Measurements from ENCODE around the gene GGT1.
"Not testable (repeated sequence)": the region's sequence is repeated elsewhere in the genome, so short reads cannot be mapped to it uniquely, and the experiment has no call there.

Gene GGT1

GRCh38 chr22:24633231-24634023 lies 30.4 kb downstream of the GGT1 start:
- not testable (repeated sequence) for H3K36me3 ChIP-seq; H3K4me1 ChIP-seq; H3K4me3 ChIP-seq (ENCODE audit: low read depth, low read length); DNase-seq; H3K9me3 ChIP-seq; H3K27me3 ChIP-seq

GRCh38 chr22:24634776-24635389 lies 31.9 kb downstream of the GGT1 start:
- not testable (repeated sequence) for H3K9me3 ChIP-seq; H3K4me1 ChIP-seq; H3K4me3 ChIP-seq (ENCODE audit: low read depth, low read length); H3K27me3 ChIP-seq; H3K36me3 ChIP-seq; DNase-seq

- not testable (repeated sequence) for H3K4me3 ChIP-seq (ENCODE audit: low read depth, low read length); H3K27me3 ChIP-seq; H3K9me3 ChIP-seq; H3K36me3 ChIP-seq; DNase-seq; H3K4me1 ChIP-seq
Observed at GRCh38 chr22:24636513-24636912, 33.5 kb downstream of the GGT1 start.

GRCh38 chr22:24642307-24642706 lies 39.3 kb downstream of the GGT1 start:
- H3K27me3 ChIP-seq; H3K36me3 ChIP-seq; H3K4me3 ChIP-seq (ENCODE audit: low read depth, low read length); DNase-seq; H3K9me3 ChIP-seq; H3K4me1 ChIP-seq: not testable (repeated sequence)

- H3K4me1 ChIP-seq; DNase-seq; H3K36me3 ChIP-seq; H3K4me3 ChIP-seq (ENCODE audit: low read depth, low read length); H3K9me3 ChIP-seq; H3K27me3 ChIP-seq: not testable (repeated sequence)
Observed at GRCh38 chr22:24644409-24644808, 41.4 kb downstream of the GGT1 start.

- H3K9me3 ChIP-seq; H3K36me3 ChIP-seq; H3K27me3 ChIP-seq; H3K4me3 ChIP-seq (ENCODE audit: low read depth, low read length); DNase-seq; H3K4me1 ChIP-seq: not testable (repeated sequence)
Observed at GRCh38 chr22:24645408-24646399, 42.7 kb downstream of the GGT1 start.

- DNase-seq; H3K27me3 ChIP-seq; H3K4me3 ChIP-seq (ENCODE audit: low read depth, low read length); H3K36me3 ChIP-seq; H3K4me1 ChIP-seq; H3K9me3 ChIP-seq: not testable (repeated sequence)
Observed at GRCh38 chr22:24646756-24647155, 43.8 kb downstream of the GGT1 start.

- not testable (repeated sequence) for H3K4me1 ChIP-seq; DNase-seq; H3K27me3 ChIP-seq; H3K9me3 ChIP-seq; H3K4me3 ChIP-seq (ENCODE audit: low read depth, low read length); H3K36me3 ChIP-seq
Observed at GRCh38 chr22:24649371-24649770, 46.4 kb downstream of the GGT1 start.

- not testable (repeated sequence) for H3K4me1 ChIP-seq; H3K36me3 ChIP-seq; H3K4me3 ChIP-seq (ENCODE audit: low read depth, low read length); H3K9me3 ChIP-seq; H3K27me3 ChIP-seq
- peak; percentile 75 for DNase-seq
Observed at GRCh38 chr22:24650884-24651283, 47.9 kb downstream of the GGT1 start.

GRCh38 chr22:24665395-24665794 lies 62.4 kb downstream of the GGT1 start:
- H3K4me3 ChIP-seq (ENCODE audit: low read depth, low read length); H3K9me3 ChIP-seq; H3K4me1 ChIP-seq; H3K27me3 ChIP-seq; H3K36me3 ChIP-seq; DNase-seq: not testable (repeated sequence)

GRCh38 chr22:24667904-24668303 lies 64.9 kb downstream of the GGT1 start:
- not testable (repeated sequence) for H3K27me3 ChIP-seq; H3K36me3 ChIP-seq; H3K4me1 ChIP-seq; H3K4me3 ChIP-seq (ENCODE audit: low read depth, low read length); H3K9me3 ChIP-seq; DNase-seq

- not testable (repeated sequence) for H3K4me3 ChIP-seq (ENCODE audit: low read depth, low read length); H3K36me3 ChIP-seq; H3K9me3 ChIP-seq; H3K27me3 ChIP-seq; H3K4me1 ChIP-seq; DNase-seq
Observed at GRCh38 chr22:24672532-24672931, 69.5 kb downstream of the GGT1 start.
